DOHH2 (cell line): ENCODE measurements around the gene TSPAN2.

Source experiments
- EZH2phosphoT487 ChIP-seq: fragments of 200-600 bp; sonication (generic); IDR thresholded peaks from 2 replicates; pipeline ENCODE4 v1.6.1; 2017; ENCODE audit warnings: borderline replicate concordance, mild to moderate bottlenecking, antibody characterized with exemption, low read length, moderate library complexity, mixed read lengths
- TF ChIP-seq, protein P1 (sequence below): fragments of 200-600 bp; sonication (generic); IDR thresholded peaks from one replicate; pipeline ENCODE4 v1.5.1; 2014; ENCODE audit warnings: antibody characterized with exemption, mild to moderate bottlenecking, low read depth, low read length; ENCODE audit not compliant: poor library complexity, severe bottlenecking

DNA sequence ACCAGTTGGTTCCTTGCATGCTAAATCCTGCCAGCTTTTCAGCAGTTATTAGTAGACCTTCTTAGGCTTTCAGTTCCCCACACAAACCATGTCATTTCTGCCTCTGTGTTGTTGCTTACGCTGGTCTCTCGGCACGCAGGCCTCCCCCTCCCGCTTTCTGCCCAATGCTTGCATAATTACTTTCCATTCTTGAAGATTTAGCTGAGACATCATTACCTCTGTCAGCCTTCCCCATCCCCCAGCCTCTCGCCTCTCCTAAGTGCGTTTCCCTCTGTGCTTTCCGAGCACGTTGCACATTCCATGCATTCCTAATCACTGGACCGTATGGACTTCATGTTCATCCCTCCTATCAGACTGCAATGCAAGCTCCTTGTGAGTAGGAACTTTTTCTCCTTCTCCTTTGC, 32.9 kb downstream of the TSPAN2 start:
- TF ChIP-seq, protein P1, sequence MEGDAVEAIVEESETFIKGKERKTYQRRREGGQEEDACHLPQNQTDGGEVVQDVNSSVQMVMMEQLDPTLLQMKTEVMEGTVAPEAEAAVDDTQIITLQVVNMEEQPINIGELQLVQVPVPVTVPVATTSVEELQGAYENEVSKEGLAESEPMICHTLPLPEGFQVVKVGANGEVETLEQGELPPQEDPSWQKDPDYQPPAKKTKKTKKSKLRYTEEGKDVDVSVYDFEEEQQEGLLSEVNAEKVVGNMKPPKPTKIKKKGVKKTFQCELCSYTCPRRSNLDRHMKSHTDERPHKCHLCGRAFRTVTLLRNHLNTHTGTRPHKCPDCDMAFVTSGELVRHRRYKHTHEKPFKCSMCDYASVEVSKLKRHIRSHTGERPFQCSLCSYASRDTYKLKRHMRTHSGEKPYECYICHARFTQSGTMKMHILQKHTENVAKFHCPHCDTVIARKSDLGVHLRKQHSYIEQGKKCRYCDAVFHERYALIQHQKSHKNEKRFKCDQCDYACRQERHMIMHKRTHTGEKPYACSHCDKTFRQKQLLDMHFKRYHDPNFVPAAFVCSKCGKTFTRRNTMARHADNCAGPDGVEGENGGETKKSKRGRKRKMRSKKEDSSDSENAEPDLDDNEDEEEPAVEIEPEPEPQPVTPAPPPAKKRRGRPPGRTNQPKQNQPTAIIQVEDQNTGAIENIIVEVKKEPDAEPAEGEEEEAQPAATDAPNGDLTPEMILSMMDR, result no peak
- TF ChIP-seq EZH2phosphoT487, result no peak
